OCI-LY7 (cell line): ENCODE results near the gene CTDNEP1. TPM values are rescaled to one million over a fixed set of nuclear protein-coding genes. Genes with fewer than 3 reads are reported as not detected.

Experiments used
- BruUV-seq: library from RNA; stranded (reverse); fragments of 400-500 nt; replicated peaks from 2 replicates; lab custom pipeline; 2021; lab: Mats Ljungman, UMichigan
- CTCF ChIA-PET: fragments of 300-600 bp; sonication (Branson Sonifier 250); formaldehyde crosslinking; loops from one replicate; lab custom pipeline; 2022; ENCODE audit warnings: antibody characterized with exemption; ENCODE audit not compliant: unreplicated experiment; lab: Charles Lee
- POLR2A ChIA-PET: fragments of 300-600 bp; sonication (Branson Sonifier 250); formaldehyde crosslinking; loops from one replicate; lab custom pipeline; 2022; ENCODE audit warnings: antibody characterized with exemption; lab: Charles Lee
- DNase-seq: peaks from one replicate; pipeline ENCODE4 v3.0.0-alpha.2; 2015; ENCODE audit warnings: low spot score
- H2AFZ ChIP-seq: fragments of 200-600 bp; sonication (generic), shearing (Covaris generic); 2 replicates; pipeline ENCODE4 v1.6.1; 2014; ENCODE audit warnings: mild to moderate bottlenecking, antibody characterized with exemption, low read length, moderate library complexity
- H3K27ac ChIP-seq: fragments of 200-600 bp; sonication (generic); 2 replicates; pipeline ENCODE4 v1.5.1; 2014; ENCODE audit warnings: mixed run types, low read depth, mild to moderate bottlenecking, moderate library complexity, low read length, inconsistent platforms; ENCODE audit not compliant: poor library complexity, severe bottlenecking
- H3K36me3 ChIP-seq: fragments of 200-600 bp; sonication (generic); 2 replicates; pipeline ENCODE4 v1.6.1; 2014; ENCODE audit warnings: mild to moderate bottlenecking, antibody characterized with exemption, low read length, moderate library complexity, mixed read lengths; ENCODE audit not compliant: insufficient read depth
- H3K4me1 ChIP-seq: fragments of 200-600 bp; sonication (generic); 2 replicates; pipeline ENCODE4 v1.5.1; 2014; ENCODE audit warnings: mild to moderate bottlenecking, low read length; ENCODE audit not compliant: insufficient read depth, poor library complexity, severe bottlenecking
- H3K4me2 ChIP-seq: fragments of 200-600 bp; sonication (generic); 2 replicates; pipeline ENCODE4 v1.6.1; 2014; ENCODE audit warnings: mild to moderate bottlenecking, low read length
- H3K4me3 ChIP-seq: fragments of 200-600 bp; sonication (generic); 2 replicates; pipeline ENCODE4 v1.5.1; 2014; ENCODE audit warnings: mild to moderate bottlenecking, low read depth, low read length; ENCODE audit not compliant: poor library complexity, severe bottlenecking
- H3K79me2 ChIP-seq: fragments of 200-600 bp; sonication (generic); 2 replicates; pipeline ENCODE4 v1.6.1; 2016; ENCODE audit warnings: low read depth, mild to moderate bottlenecking, low read length, moderate library complexity, mixed read lengths; ENCODE audit not compliant: insufficient read depth
- H3K9me2 ChIP-seq: fragments of 200-600 bp; sonication (generic); 2 replicates; pipeline ENCODE4 v1.6.1; 2016; ENCODE audit warnings: mild to moderate bottlenecking, low read length, mixed read lengths; ENCODE audit not compliant: insufficient read depth
- H3K9me3 ChIP-seq: fragments of 200-600 bp; sonication (generic); 2 replicates; pipeline ENCODE4 v1.6.1; 2014; ENCODE audit warnings: mild to moderate bottlenecking, mixed run types, low read length, mixed read lengths
- H4K20me1 ChIP-seq: fragments of 200-600 bp; sonication (generic); 2 replicates; pipeline ENCODE4 v1.6.1; 2014; ENCODE audit warnings: mild to moderate bottlenecking, antibody characterized with exemption, low read length, moderate library complexity, mixed read lengths; ENCODE audit not compliant: insufficient read depth
- CTCF ChIP-seq: fragments of 200-600 bp; sonication (generic); conservative IDR thresholded peaks from 2 replicates; pipeline ENCODE4 v1.5.1; 2014; ENCODE audit warnings: mild to moderate bottlenecking, antibody characterized with exemption, low read length, moderate library complexity, mixed read lengths
- EZH2phosphoT487 ChIP-seq: fragments of 200-600 bp; sonication (generic); IDR thresholded peaks from 2 replicates; pipeline ENCODE4 v1.6.1; 2018; ENCODE audit warnings: low read depth, borderline replicate concordance, mild to moderate bottlenecking, mixed run types, antibody characterized with exemption, low read length, moderate library complexity, mixed read lengths
- intact Hi-C: fragments of 100-400 bp; cut with micrococcal nuclease; formaldehyde crosslinking; loops from one replicate; pipeline ENCODE4 v1.10.0; 2022; ENCODE audit not compliant: unreplicated experiment
- total RNA-seq, 2 experiments: library from RNA; depleted of rRNA in 1 of 2; stranded (reverse); fragments of >200 nt in 1 of 2; shearing (Covaris generic) in 1 of 2; gene quantifications; 2 replicates each; pipeline ENCODE4 v1.2.3, GENCODE V29; 2014 to 2022

Gene CTDNEP1
- total RNA-seq, 2 experiments from 2014 or later: 52.1 to 173 TPM

GRCh38 chr17:7225711-7226331 is 25.7 kb downstream of the CTDNEP1 start:
- Histone ChIP-seq H3K36me3 (peaks cover 98% of the 10 kb centered on the region), H3K4me2 (no peak overlapping the region), H3K9me2 (no peaks in the 10 kb centered on the region), H2AFZ (no peak overlapping the region), H3K9me3 (no peaks in the 10 kb centered on the region), H3K27ac (no peak overlapping the region), H3K4me1 (peaks cover 5% of the 10 kb centered on the region), H3K79me2 (peaks cover 5% of the 10 kb centered on the region; the same call in 1 of the 2 replicates), H3K4me3 (no peak overlapping the region), H4K20me1 (no peaks in the 10 kb centered on the region)
- intact Hi-C loops: no loop called here
- CTCF ChIA-PET: no interaction called here
- no peak for DNase-seq
- POLR2A ChIA-PET: no interaction called here
- no TSS peak for BruUV-seq
- TF ChIP-seq EZH2phosphoT487: no peak
- no peak for TF ChIP-seq CTCF

DNA sequence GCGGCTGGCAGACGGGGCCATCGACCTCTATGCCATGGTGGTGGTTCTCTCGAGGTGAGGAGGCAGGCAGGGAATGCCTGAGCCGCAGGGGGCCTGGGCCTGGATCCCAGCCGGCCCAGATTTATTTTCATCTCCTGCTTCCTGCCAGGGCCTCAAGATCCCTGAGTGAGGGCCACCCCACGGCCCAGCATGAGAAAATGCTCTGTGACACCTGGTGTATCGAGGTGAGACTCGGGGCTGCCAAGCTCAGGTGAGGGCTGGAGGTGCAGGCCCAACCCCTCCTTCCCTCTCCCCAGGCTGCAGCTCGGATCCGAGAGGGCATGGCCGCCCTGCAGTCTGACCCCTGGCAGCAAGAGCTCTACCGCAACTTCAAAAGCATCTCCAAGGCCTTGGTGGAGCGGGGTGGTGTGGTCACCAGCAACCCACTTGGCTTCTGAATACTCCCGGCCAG is 26.8 kb downstream of the CTDNEP1 start:
- Histone ChIP-seq H3K36me3 (peaks cover 89% of the 10 kb centered on the region), H3K4me1 (peaks cover 11% of the 10 kb centered on the region), H3K4me2 (no peak overlapping the region), H4K20me1 (no peaks in the 10 kb centered on the region), H3K4me3 (no peak overlapping the region), H3K9me2 (no peaks in the 10 kb centered on the region), H3K27ac (no peak overlapping the region), H2AFZ (no peak overlapping the region), H3K79me2 (no peaks in the 10 kb centered on the region; the same call in 1 of the 2 replicates), H3K9me3 (no peaks in the 10 kb centered on the region)
- POLR2A ChIA-PET: no interaction called here
- BruUV-seq: TSS peak; percentile 80
- CTCF ChIA-PET: interaction anchor here (0.6 kb wide), 1 partner anchor 1043 kb away, joined by 3 read pairs; no protein-coding TSS in a partner anchor
- no peak for TF ChIP-seq EZH2phosphoT487
- no peak for DNase-seq
- intact Hi-C loops: no loop called here

- POLR2A ChIA-PET: no interaction called here
- Histone ChIP-seq H4K20me1 (no peaks in the 10 kb centered on the region), H2AFZ (no peak overlapping the region), H3K27ac (no peak overlapping the region), H3K9me2 (no peaks in the 10 kb centered on the region), H3K4me3 (no peak overlapping the region), H3K4me1 (peaks cover 16% of the 10 kb centered on the region), H3K36me3 (peaks cover 83% of the 10 kb centered on the region), H3K9me3 (no peaks in the 10 kb centered on the region), H3K79me2 (no peaks in the 10 kb centered on the region; the same call in 1 of the 2 replicates), H3K4me2 (no peak overlapping the region)
- intact Hi-C loops: no loop called here
- no peak for DNase-seq
- no peak for TF ChIP-seq CTCF
- no peak for TF ChIP-seq EZH2phosphoT487
- BruUV-seq: no TSS peak
- CTCF ChIA-PET: no interaction called here
Measured at GRCh38 chr17:7224110-7224509, 27.4 kb downstream of the CTDNEP1 start.
